ENCODE results near the gene EDARADD. TPM values are rescaled to one million over a fixed set of nuclear protein-coding genes. Genes with fewer than 3 reads are reported as not detected.

The EDARADD gene
- total RNA-seq = not detected in 2 replicates

GRCh38 chr1:236393681-236394481 is at the start of gene EDARADD:
TSS of gene EDARADD (plus strand) at chr1:236394286. CDS start at chr1:236394445, 159 bp downstream.

GRCh38 chr1:236523704-236524141 is 129.6 kb downstream of the EDARADD start, which contains the start of gene LGALS8:
TSS of gene LGALS8 (plus strand) at chr1:236523982. CDS start at chr1:236526071, 2,089 bp downstream.

Other genes with a start within 250 kb of the EDARADD start
- gene ERO1B, start 112.3 kb upstream of the EDARADD start, total RNA-seq = 8.3 and 11.2 TPM in 2 replicates
- gene LGALS8, start 129.7 kb downstream of the EDARADD start, total RNA-seq = 51.6 and 85.5 TPM in 2 replicates
- 33.6 and 56.2 TPM in 2 replicates for gene HEATR1, start 210.2 kb downstream of the EDARADD start, total RNA-seq

All from smooth muscle cell of the umbilical artery (primary cell).